H1 (cell line): ENCODE measurements around the gene POU4F1. TPM values are rescaled to one million over a fixed set of nuclear protein-coding genes. Genes with fewer than 3 reads are reported as not detected.

Experiments used
- CTCF ChIA-PET: fragments of 300-600 bp; sonication (Branson Sonifier 250); formaldehyde crosslinking; loops from one replicate; lab custom pipeline; 2021; ENCODE audit not compliant: partially characterized antibody; lab: Charles Lee
- POLR2A ChIA-PET: fragments of 300-600 bp; sonication (Branson Sonifier 250); formaldehyde crosslinking; loops from one replicate; lab custom pipeline; 2021; ENCODE audit warnings: inconsistent platforms; ENCODE audit not compliant: partially characterized antibody; lab: Charles Lee
- DNase-seq, 2 experiments: peaks; one replicate each; pipeline versions ENCODE4 v3.0.0 to v3.0.0-alpha.2; 2010 to 2022; ENCODE audit warnings: low spot score in 2 of 2, low read depth in 1 of 2, mixed read lengths in 1 of 2
- FAIRE-seq: peaks from 2 replicates; lab custom pipeline; 2011; peaks lifted over from hg19 to GRCh38; lab: Jason Lieb, UNC
- H2AFZ ChIP-seq: 2 replicates; pipeline ENCODE4 v1.8.1; 2012; ENCODE audit warnings: low read length, inconsistent platforms
- H2AK5ac ChIP-seq: 2 replicates; pipeline ENCODE4 v1.6.1; 2013; ENCODE audit warnings: low read depth, low read length
- H2BK120ac ChIP-seq: replicated peaks from 2 replicates; pipeline ENCODE3; 2013; ENCODE audit warnings: low read depth, low read length, inconsistent platforms
- H2BK12ac ChIP-seq: 2 replicates; pipeline ENCODE4 v1.6.1; 2013; ENCODE audit warnings: low read depth, low read length
- H2BK15ac ChIP-seq: 2 replicates; pipeline ENCODE4 v1.6.1; 2013; ENCODE audit warnings: low read length
- H2BK20ac ChIP-seq: 2 replicates; pipeline ENCODE4 v1.6.1; 2013; ENCODE audit warnings: low read length
- H2BK5ac ChIP-seq: 2 replicates; pipeline ENCODE4 v1.6.1; 2013; ENCODE audit warnings: low read depth, low read length
- H3K14ac ChIP-seq: 2 replicates; pipeline ENCODE4 v1.6.1; 2013; ENCODE audit warnings: inconsistent platforms; ENCODE audit not compliant: insufficient read length
- H3K18ac ChIP-seq: 2 replicates; pipeline ENCODE4 v1.6.1; 2013; ENCODE audit warnings: low read length; ENCODE audit errors: extremely low read depth
- H3K23ac ChIP-seq: 2 replicates; pipeline ENCODE4 v1.6.1; 2013; ENCODE audit warnings: inconsistent platforms; ENCODE audit not compliant: insufficient read length
- H3K23me2 ChIP-seq: 2 replicates; pipeline ENCODE4 v1.6.1; 2013; ENCODE audit warnings: low read depth, low read length
- H3K27ac ChIP-seq: 2 replicates; pipeline ENCODE4 v1.6.1; 2011; ENCODE audit warnings: low read depth, low read length, inconsistent platforms
- H3K27me3 ChIP-seq, 4 experiments: replicated peaks in 1 of 4; 1 replicate in 1 of 4; 2 replicates in 3 of 4; pipeline versions ENCODE4 v1.6.1 to v1.8.1; 2011 to 2013; ENCODE audit warnings: low read length in 3 of 4, mild to moderate bottlenecking in 3 of 4, inconsistent platforms in 2 of 4, mixed read lengths in 2 of 4, moderate library complexity in 1 of 4; ENCODE audit not compliant: control insufficient read depth in 3 of 4, insufficient read depth in 3 of 4; ENCODE audit errors: extremely low read depth in 1 of 4
- H3K36me3 ChIP-seq, 4 experiments: 2 replicates each; pipeline versions ENCODE4 v1.6.1 to v1.8.1; 2011 to 2013; ENCODE audit warnings: mild to moderate bottlenecking in 4 of 4, low read length in 3 of 4, moderate library complexity in 2 of 4, control low read depth in 1 of 4, inconsistent platforms in 1 of 4; ENCODE audit not compliant: insufficient read depth in 4 of 4, control insufficient read depth in 2 of 4
- H3K4ac ChIP-seq: replicated peaks from 2 replicates; pipeline ENCODE3; 2013; ENCODE audit warnings: low read length, low read depth, mixed read lengths, inconsistent platforms; ENCODE audit not compliant: insufficient read length
- H3K4me1 ChIP-seq, 4 experiments: replicated peaks in 1 of 4; 1 replicate in 1 of 4; 2 replicates in 3 of 4; pipeline versions ENCODE4 v1.6.1 to v1.8.1; 2011 to 2013; ENCODE audit warnings: low read length in 3 of 4, inconsistent platforms in 2 of 4, mixed read lengths in 1 of 4; ENCODE audit not compliant: insufficient read depth in 4 of 4, control insufficient read depth in 3 of 4
- H3K4me2 ChIP-seq, 2 experiments: 2 replicates each; pipeline versions ENCODE4 v1.6.1 to v1.8.1; 2011 to 2013; ENCODE audit warnings: low read depth in 2 of 2, low read length in 2 of 2, control low read depth in 1 of 2, inconsistent platforms in 1 of 2, mild to moderate bottlenecking in 1 of 2; ENCODE audit not compliant: insufficient read depth in 1 of 2
- H3K4me3 ChIP-seq, 4 experiments: fragments of 200-600, 300-600 bp in 1 of 4; sonication (generic), shearing (Covaris generic), sonication (Bioruptor Twin) in 1 of 4; 2 replicates each; pipeline versions ENCODE4 v1.5.1 to v1.8.1; 2011 to 2016; ENCODE audit warnings: low read length in 4 of 4, low read depth in 3 of 4, control low read depth in 2 of 4, inconsistent platforms in 2 of 4, mild to moderate bottlenecking in 2 of 4, mixed read lengths in 1 of 4, moderate library complexity in 1 of 4; ENCODE audit not compliant: insufficient read depth in 2 of 4; ENCODE audit errors: extremely low read depth in 1 of 4
- H3K56ac ChIP-seq: replicated peaks from 2 replicates; pipeline ENCODE3; 2013; ENCODE audit warnings: low read depth, mild to moderate bottlenecking, mixed read lengths, low read length, inconsistent platforms; ENCODE audit not compliant: insufficient read length
- H3K79me1 ChIP-seq: 2 replicates; pipeline ENCODE4 v1.6.1; 2013; ENCODE audit warnings: low read depth, low read length, control low read depth
- H3K79me2 ChIP-seq, 2 experiments: 2 replicates each; pipeline versions ENCODE4 v1.6.1 to v1.8.1; 2012 to 2013; ENCODE audit warnings: low read length in 2 of 2, mild to moderate bottlenecking in 2 of 2, inconsistent platforms in 1 of 2; ENCODE audit not compliant: insufficient read depth in 2 of 2, control insufficient read depth in 1 of 2
- H3K9ac ChIP-seq, 4 experiments: replicated peaks in 1 of 4; 1 replicate in 1 of 4; 2 replicates in 3 of 4; pipeline versions ENCODE4 v1.6.1 to v1.8.1; 2011 to 2013; ENCODE audit warnings: low read depth in 3 of 4, low read length in 3 of 4, control low read depth in 2 of 4, mild to moderate bottlenecking in 2 of 4, moderate library complexity in 2 of 4, inconsistent platforms in 1 of 4; ENCODE audit errors: extremely low read depth in 1 of 4
- H3K9me3 ChIP-seq, 2 experiments: 2 replicates each; pipeline versions ENCODE4 v1.6.1 to v1.8.1; 2012 to 2013; ENCODE audit warnings: mild to moderate bottlenecking in 2 of 2, moderate library complexity in 2 of 2, control low read depth in 1 of 2, inconsistent platforms in 1 of 2, low read depth in 1 of 2, low read length in 1 of 2, mixed read lengths in 1 of 2; ENCODE audit not compliant: insufficient read depth in 2 of 2
- H4K20me1 ChIP-seq, 2 experiments: replicated peaks in 1 of 2; 2 replicates each; pipeline versions ENCODE3 to v1.8.1; 2011 to 2013; ENCODE audit warnings: inconsistent platforms in 2 of 2, low read length in 2 of 2, mild to moderate bottlenecking in 1 of 2; ENCODE audit not compliant: insufficient read depth in 2 of 2, control insufficient read depth in 1 of 2
- H4K5ac ChIP-seq: 2 replicates; pipeline ENCODE4 v1.6.1; 2013; ENCODE audit warnings: low read length, low read depth, mixed read lengths, inconsistent platforms; ENCODE audit not compliant: insufficient read length
- H4K8ac ChIP-seq: 2 replicates; pipeline ENCODE4 v1.8.0; 2013; ENCODE audit warnings: mild to moderate bottlenecking, moderate library complexity, low read length, inconsistent platforms; ENCODE audit not compliant: insufficient read depth; ENCODE audit errors: extremely low read depth
- H4K91ac ChIP-seq: replicated peaks from 2 replicates; pipeline ENCODE3; 2013; ENCODE audit warnings: low read length, mixed read lengths, inconsistent platforms; ENCODE audit not compliant: insufficient read length
- HDAC2 ChIP-seq, 2 experiments: fragments of 300-600 bp in 1 of 2; sonication (generic) in 1 of 2; IDR thresholded peaks; 2 replicates each; pipeline ENCODE4 v1.6.1; 2011 to 2012; ENCODE audit warnings: low read depth in 2 of 2, low read length in 2 of 2, mild to moderate bottlenecking in 2 of 2, moderate library complexity in 2 of 2, borderline replicate concordance in 1 of 2, inconsistent platforms in 1 of 2
- RNF2 ChIP-seq: fragments of 200-900, 300-1000 bp; sonication (generic); IDR thresholded peaks from 2 replicates; pipeline ENCODE4 v1.7.1; 2016; ENCODE audit warnings: borderline replicate concordance, low read depth, mild to moderate bottlenecking, antibody characterized with exemption, low read length; ENCODE audit not compliant: poor library complexity, severe bottlenecking; ENCODE audit errors: missing control alignments
- WGBS, 2 experiments: shearing (Covaris generic) in 1 of 2; methylation state at CpG; one replicate each; pipeline versions ENCODE4 v1.1.6 to v1.1.7; 2013 to 2015; ENCODE audit warnings: low lambda C conversion rate in 2 of 2, mixed read lengths in 2 of 2, inconsistent platforms in 1 of 2, low coverage in 1 of 2, missing lambda C conversion rate in 1 of 2; ENCODE audit not compliant: insufficient replicate concordance in 2 of 2, insufficient coverage in 1 of 2, insufficient read length in 1 of 2; ENCODE audit errors: extremely low coverage in 1 of 2, missing lambda C conversion rate in 1 of 2; 5-methylcytosine and 5-hydroxymethylcytosine counted together
- polyA plus RNA-seq, 7 experiments: library from polyadenylated mRNA; depleted of rRNA in 3 of 7; stranded (reverse) in 5 of 7; unstranded in 2 of 7; fragments of >200 nt in 5 of 7; fragments of 200-250 nt in 2 of 7; gene quantifications; 1 replicate in 5 of 7; 2 replicates in 1 of 7; 4 replicates in 1 of 7; pipeline versions ENCODE4 v1.2.1 to v1.2.3, GENCODE V29; 2011 to 2013; ENCODE audit warnings: missing spikeins in 2 of 7, mixed read lengths in 2 of 7
- total RNA-seq: library from RNA; stranded (reverse); fragmentation: NEBNext Ultra II Directional; extraction: Animal tissue kit (Norgen Biotek cat#: 25700); gene quantifications from 2 replicates; pipeline ENCODE4 v1.2.1, GENCODE V29; 2021

The POU4F1 gene
- total and polyA plus RNA-seq, 2 of the 8 experiments (the other 6 are each of a cell fraction or from before 2014, with no cell fraction given): 0.09 to 0.32 TPM

- H2AK5ac ChIP-seq: no peak overlapping the region
- no peak overlapping the region for H2BK15ac ChIP-seq
- H3K18ac ChIP-seq: no peak overlapping the region
- no peak overlapping the region for H2BK12ac ChIP-seq
- H3K4me3 ChIP-seq: no peak overlapping the region
- peak; percentile 32 for FAIRE-seq
- H2BK5ac ChIP-seq: no peak overlapping the region
- ChIA-PET CTCF (interaction anchor here (1.0 kb wide), 2 partner anchors 14 to 17 kb away, joined by 3 read pairs; no protein-coding TSS in a partner anchor), POLR2A (no interaction called here)
- H4K5ac ChIP-seq: no peak overlapping the region
- no peaks in the 10 kb centered on the region for H3K79me1 ChIP-seq
- H3K23ac ChIP-seq: no peak overlapping the region
- no peaks in the 10 kb centered on the region; a peak in 1 of 8 replicates for H3K36me3 ChIP-seq
- H3K9me3 ChIP-seq: no peaks in the 10 kb centered on the region
- no peak for DNase-seq
- no peak overlapping the region for H3K27ac ChIP-seq
- no peak overlapping the region; a peak in 1 of 4 replicates for H3K4me2 ChIP-seq
- H2BK120ac ChIP-seq: no peak overlapping the region
- H2BK20ac ChIP-seq: no peak overlapping the region
- peaks cover 6 to 10% of the 10 kb centered on the region in 2 experiments for H4K20me1 ChIP-seq
- H4K8ac ChIP-seq: no peak overlapping the region
- H3K14ac ChIP-seq: no peak overlapping the region
- 29% methylated on average over 6 of the region's 6 CpGs; no CpG with 5 or more reads in 1 of the 2 experiments for WGBS, 2 experiments
- no peak overlapping the region for H3K9ac ChIP-seq
- no peak overlapping the region for H3K4ac ChIP-seq
- H3K27me3 ChIP-seq: peaks cover 42 to 81% (median 70%) of the 10 kb centered on the region in 4 experiments
- H2AFZ ChIP-seq: no peak overlapping the region
- H3K4me1 ChIP-seq: peaks cover 3 to 21% (median 8%) of the 10 kb centered on the region in 4 experiments
- H4K91ac ChIP-seq: no peak overlapping the region
- H3K79me2 ChIP-seq: no peaks in the 10 kb centered on the region
- peaks cover 7% of the 10 kb centered on the region; the same call in 1 of the 2 replicates for H3K23me2 ChIP-seq
- TF ChIP-seq RNF2 (peak; percentile 90), HDAC2 (IDR thresholded peaks at IDR 0.05; ENCODE audit: borderline replicate concordance in 1 of 2, low read depth in 2 of 2, low read length in 2 of 2) (no peak)
- no peak overlapping the region for H3K56ac ChIP-seq
Measured at GRCh38 chr13:78592584-78592983, 10.8 kb downstream of the POU4F1 start.
